HG03575 (cell line): Measurements from ENCODE around the gene TTLL11.

Experiments
- ATAC-seq: cut with Tn5 transposase; IDR thresholded peaks from one replicate; pipeline ENCODE4 v1.9.1; 2021; ENCODE audit not compliant: unreplicated experiment, insufficient number of reproducible peaks, low FRiP score; ENCODE audit errors: extremely low read depth

TTLL11 gene

GRCh38 chr9:122092611-122093506 lies at the start of gene TTLL11:
Gene TTLL11, minus strand, starts transcription at chr9:122093308. Its CDS starts 160 bp downstream, at chr9:122093148.
- peak; percentile 66 for ATAC-seq

DNA sequence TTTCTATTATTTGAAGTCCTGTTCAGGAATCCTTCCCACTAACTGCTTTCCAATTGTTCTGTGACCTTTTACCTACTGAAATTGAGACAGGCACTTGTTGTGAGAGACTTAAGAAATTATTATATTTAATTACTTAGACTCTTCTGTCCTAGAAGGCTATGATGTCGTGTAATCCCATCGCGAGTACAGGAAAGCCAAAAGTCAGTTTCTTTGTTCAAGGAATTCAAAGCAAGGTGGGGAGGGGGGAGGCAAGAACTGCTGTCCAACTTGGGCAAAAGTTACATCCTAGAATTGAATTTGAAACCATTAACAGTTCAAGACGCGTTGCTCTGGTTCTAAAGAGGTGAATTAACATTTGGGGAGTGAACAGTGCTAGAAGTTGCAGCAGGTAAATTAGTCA lies 48.6 kb upstream of the TTLL11 start:
- ATAC-seq = no peak

DNA sequence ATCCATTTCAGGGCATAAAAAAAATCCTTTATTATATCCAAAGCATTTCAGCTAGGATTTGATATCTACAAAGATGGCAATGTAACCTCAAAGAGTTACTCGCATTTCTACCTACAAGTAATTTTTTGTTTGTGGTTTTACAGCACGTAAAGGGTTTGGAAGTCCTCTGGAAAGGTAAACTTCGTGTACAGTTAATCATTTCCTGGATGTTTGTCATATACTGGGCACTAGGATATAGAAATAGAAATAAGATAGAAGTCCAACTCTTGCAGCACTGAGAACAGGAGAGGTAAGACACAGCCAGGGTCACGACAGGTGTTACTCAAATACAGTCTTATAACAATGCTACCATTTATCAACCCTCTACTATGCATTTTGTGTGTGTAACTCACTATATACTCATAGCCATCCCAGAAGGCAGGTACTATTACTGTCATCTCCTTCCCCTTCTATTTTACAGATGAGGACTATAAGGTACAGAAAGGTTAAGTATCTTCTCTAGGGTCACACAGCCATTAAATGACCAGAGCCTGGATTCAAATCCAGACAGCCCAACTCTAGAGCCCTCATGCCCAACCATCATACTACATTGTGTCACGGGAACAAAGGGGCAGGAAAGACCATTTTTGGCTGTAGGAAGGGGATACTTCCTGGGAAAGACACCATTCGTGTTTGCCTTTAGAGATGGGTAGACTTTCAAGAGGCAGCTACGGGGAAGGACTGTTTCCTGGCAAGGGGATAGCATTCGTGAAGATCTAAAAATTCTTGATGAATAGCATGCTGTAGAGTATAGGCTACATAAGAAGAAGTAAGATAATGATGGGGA lies 47.5 kb upstream of the TTLL11 start:
- ATAC-seq = no peak

GRCh38 chr9:122138560-122139268 lies 45.6 kb upstream of the TTLL11 start:
- no peak for ATAC-seq

GRCh38 chr9:122135529-122135859 lies 42.4 kb upstream of the TTLL11 start:
- ATAC-seq = no peak

DNA sequence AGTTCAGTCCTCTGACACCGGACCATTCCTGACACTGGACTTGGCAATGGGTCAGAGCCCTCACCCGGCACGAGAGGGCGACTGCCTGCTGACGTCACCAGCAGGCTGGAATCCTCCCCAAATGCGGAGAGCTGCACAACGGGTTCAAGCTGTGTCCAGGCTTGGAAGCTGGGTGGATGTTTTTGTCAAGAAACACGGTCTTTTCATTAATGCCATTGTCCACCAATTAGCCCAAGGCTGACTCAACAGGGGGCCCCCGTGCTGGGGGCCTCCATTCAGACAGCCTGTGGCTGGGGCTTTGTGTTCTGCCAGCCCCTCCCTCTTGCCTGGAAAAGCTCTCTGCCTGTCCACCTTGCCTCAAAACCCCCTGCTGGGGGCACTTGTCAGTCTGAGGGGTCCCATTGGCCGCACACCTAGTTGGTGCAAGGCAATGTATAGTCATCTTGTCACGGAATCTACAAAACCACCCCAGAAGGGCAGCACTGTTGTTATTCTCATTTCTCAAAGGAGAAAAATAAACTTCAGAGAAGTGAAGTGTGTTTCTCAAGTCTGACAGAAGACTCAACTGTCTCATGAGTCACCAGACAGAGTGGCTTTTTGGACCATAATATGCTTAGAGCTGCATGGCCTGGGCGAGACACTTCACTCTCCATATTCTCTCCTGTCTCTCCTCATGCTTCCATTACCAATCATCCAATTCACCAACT lies 41.9 kb upstream of the TTLL11 start:
- no peak for ATAC-seq

DNA sequence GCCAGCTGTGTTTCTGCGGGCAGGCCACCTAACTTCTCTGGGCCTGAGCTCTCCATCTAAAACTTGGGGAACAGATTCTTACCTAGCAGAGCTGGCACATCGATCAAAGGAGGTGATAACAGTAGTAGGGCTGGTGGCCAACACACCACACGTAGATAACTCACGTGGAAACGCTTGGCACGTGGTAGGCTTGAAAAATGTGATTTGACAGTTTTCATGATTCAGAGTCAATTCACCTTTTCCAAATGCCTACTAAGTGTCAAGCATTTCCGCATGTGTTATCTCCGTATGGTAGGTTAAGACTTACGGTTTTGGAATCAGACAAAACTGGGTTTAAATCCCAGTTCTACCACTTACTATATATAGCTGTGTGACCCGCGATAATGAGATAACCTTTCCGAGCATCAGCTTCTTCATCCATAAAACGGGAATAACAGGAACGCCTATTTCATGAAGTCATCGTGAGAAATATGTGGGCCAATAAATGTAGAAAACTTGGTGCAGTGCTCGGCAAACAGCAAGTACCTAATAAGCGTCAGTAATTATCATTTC lies 41.0 kb upstream of the TTLL11 start:
- no peak for ATAC-seq

GRCh38 chr9:122133263-122133983 lies 40.3 kb upstream of the TTLL11 start:
- no peak for ATAC-seq

DNA sequence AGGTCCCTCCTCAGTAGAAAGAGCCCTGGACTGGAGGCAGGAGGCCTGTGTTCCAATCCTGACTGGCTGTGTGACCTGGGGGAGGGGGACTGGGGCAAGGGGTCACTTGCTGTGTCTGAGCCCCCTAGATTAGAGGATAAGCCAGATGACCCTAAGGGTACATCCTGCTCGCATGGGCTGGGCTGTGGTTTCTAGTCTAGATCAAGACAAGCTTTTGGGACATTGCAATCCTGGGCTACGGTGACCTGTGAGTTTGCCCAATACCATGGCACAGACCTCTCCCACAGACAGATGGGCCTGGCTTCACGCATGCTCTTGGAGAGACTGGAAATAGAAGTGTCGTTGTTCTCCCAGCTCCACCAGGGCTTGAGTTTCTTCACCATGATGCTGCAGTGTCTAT lies 39.4 kb upstream of the TTLL11 start:
- ATAC-seq = no peak

DNA sequence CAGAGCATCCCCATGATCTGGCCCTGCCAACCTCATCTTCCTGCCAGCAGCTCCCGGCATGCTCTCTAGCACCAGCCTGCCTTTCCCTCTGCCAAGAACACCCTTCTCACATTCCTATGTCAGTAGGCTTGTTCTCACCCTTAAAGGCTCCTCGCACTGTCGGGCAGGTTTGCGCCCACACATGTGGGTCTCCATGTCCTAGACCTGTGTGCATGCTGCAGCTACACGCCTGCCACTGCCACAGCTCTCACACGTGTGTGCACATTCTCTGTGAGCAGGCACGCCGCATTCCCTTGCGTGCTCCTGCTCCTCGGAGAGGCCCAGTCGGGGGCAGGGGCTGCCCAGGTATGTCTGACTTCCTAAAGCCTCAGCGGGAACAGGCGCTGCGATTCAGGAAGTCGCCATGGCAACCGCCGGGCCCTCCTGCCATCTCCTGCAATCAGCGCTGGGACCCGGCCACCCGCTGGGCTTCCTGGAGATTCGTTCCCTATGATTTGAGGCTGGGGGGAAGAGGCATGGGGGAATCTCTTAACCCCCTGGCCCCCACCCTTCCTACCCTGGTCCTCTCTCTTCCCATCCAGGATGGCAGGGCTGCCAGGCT lies 38.4 kb upstream of the TTLL11 start:
- ATAC-seq = no peak

- ATAC-seq = no peak
These were observed 37.7 kb upstream of the TTLL11 start for GRCh38 chr9:122130837-122131236.

DNA sequence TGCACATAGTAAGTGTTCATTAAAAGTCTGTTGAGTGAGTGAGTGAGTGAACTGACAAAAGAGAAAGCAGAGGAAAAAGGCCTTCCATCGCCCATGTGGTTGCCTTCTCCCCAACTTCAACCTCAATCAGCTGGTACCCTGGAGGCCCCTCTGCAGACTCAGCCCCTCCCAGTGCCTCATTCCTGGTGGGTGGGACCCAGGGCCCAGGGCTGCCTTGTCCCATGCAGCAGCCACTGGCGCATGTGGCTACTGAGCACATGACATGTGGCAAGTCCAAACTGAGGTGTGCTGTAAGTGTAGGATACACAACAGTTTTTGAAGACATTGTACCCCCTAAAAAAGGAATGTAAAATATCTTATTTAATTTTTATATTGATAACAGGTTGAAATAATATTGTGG lies 36.9 kb upstream of the TTLL11 start:
- no peak for ATAC-seq

- ATAC-seq = no peak
These were observed 35.8 kb upstream of the TTLL11 start for GRCh38 chr9:122128969-122129343.

DNA sequence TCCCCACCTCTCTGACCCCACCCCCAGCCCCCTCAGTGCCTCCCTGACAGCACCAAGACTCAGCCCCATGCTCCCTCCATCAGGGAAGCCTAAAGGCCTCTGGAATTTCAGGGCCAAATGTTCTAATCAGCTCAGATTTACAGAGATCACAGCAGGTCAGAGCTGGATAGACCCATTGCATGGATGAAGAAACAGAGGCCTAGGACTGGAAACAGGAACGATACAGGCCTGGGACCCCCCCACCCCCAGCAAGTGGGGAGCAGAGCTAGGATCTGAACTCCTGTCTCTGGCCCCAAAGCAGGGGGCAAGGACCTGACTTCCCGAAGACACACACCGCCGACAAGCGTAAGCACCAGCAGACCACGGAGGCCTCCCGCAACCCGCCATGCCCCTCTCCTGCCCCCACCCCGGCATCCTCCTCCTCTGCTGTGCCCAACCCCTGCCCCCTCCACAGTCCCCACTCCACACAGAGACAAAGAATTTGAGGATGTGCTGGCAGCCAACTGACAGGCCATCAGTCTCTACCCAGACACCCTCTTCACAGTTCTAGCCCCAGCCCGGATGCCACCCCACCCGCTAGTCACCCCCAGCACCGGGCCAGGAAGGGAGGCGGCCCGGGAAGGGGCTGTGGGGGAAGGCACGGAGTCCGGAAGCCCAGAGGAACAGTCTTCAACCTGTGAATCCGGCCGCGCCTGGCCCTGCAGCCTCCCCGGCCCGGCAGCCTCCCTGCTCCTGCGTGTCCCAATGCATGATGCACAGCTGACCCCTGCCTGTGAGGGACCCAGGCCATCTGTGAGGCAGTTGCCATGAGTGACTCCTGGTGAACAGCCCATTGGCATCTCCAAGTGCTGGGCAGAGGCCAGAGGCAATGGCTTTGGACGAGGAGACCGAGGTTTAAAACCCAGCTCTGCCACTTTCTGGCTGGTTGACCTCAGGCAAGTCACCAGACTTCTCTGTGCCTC lies 35.2 kb upstream of the TTLL11 start:
- no peak for ATAC-seq

DNA sequence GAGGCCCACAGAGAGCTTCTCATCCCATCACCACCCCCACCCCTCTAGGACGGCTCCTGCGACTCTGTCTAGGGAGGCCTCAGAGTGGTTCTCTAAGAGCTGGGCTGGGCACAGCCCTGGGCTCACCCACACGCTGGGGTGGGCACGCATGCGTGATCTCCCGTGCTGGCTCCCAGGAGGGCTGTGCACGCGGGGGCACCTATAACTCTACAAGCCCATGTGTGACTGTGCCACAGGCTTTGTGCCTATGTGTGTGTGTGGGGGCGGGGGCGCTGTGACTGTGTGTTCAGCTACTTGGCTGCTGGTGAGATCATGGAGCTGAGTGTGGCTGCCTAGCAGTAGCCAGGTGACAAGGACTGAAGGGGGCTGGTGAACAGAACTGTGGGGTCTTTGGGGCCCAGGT lies 34.3 kb upstream of the TTLL11 start:
- ATAC-seq = no peak

DNA sequence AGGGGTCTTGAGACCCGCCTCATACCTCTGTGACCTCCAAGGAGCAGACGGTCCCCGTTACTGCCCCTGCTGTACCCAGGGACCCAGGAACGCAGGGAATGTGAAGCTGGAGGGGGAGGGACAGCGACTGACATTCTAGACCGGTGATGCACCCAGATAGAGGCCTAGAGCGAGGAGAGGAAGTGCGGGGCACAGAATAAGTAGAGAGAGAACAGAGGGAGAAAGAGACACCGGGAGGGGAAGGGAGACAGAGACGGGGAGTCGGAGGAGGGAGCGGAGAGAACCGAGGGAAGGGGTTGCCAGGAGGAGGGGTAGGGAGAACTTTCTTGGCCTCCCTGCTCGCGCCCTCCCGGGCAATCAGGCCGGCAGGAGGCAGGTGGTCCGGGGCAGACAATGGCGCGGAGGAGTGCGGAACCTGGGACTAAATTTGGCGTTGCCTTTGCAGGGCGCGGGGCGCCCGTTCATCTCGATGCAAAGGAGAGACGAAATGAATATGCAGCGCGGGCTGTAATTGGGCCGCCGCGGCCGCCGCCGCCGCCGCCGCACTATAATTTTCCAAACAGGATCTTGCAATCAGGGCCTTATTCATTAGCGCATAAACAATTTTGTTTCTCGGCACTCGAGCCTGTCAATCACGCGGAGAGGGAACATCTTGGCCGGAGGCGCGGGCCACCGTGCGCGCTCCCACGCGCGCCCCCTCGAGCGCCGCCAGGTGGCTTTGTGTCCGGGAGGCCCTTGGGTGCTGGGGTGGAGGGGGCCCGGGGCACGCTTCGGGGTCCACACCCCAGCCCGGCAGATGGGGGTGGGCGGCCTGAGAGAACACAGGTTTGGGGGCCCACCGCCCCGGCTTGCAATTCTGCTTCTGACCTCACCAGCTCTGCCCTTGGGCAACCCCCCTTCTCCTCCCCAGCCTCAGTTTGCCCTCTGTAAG lies 33.5 kb upstream of the TTLL11 start:
- no peak for ATAC-seq
